B cell (primary cell): ENCODE results near the gene MYCBPAP. TPM values are rescaled to one million over a fixed set of nuclear protein-coding genes. Genes with fewer than 3 reads are reported as not detected.

Experiments
- ATAC-seq: fragments of 200-7000 bp; cut with Tn5 transposase; one replicate; pipeline ENCODE4 v1.10.0; 2021; ENCODE audit warnings: low read depth, mild to moderate bottlenecking, moderate number of reproducible peaks, moderate library complexity
- CTCF ChIA-PET: fragments of 350-600 bp; sonication (Branson Sonifier 250); formaldehyde crosslinking; loops from one replicate; lab custom pipeline; 2021; ENCODE audit warnings: antibody characterized with exemption, inconsistent platforms; lab: Charles Lee
- POLR2A ChIA-PET: fragments of 350-600 bp; sonication (Branson Sonifier 250); formaldehyde crosslinking; loops from one replicate; lab custom pipeline; 2021; ENCODE audit warnings: antibody characterized with exemption; lab: Charles Lee
- DNase-seq: peaks from one replicate; pipeline ENCODE4 v3.0.0; 2013
- H2AFZ ChIP-seq: 2 replicates; pipeline ENCODE4 v1.6.1; 2012; ENCODE audit warnings: mild to moderate bottlenecking, low read depth, low read length; ENCODE audit not compliant: insufficient read depth, poor library complexity, severe bottlenecking
- H3K27ac ChIP-seq, 2 donors: 1 replicate in 1 of 2; 2 replicates in 1 of 2; pipeline ENCODE4 v1.5.1; 2012 to 2013; ENCODE audit warnings: low read length in 2 of 2, mild to moderate bottlenecking in 2 of 2, moderate library complexity in 1 of 2
- H3K27me3 ChIP-seq, 4 experiments: fragments of 200-600 bp in 1 of 4; sonication (generic) in 1 of 4; replicated peaks in 1 of 4; 1 replicate in 2 of 4; 2 replicates in 2 of 4; pipeline versions ENCODE4 v1.6.1 to v1.7.0; 2013 to 2016; ENCODE audit warnings: low read length in 3 of 4, mild to moderate bottlenecking in 2 of 4, mixed read lengths in 1 of 4, moderate library complexity in 1 of 4; ENCODE audit not compliant: insufficient read depth in 4 of 4, control insufficient read depth in 3 of 4; ENCODE audit errors: control extremely low read depth in 1 of 4
- H3K36me3 ChIP-seq, 2 experiments: replicated peaks in 1 of 2; 1 replicate in 1 of 2; 2 replicates in 1 of 2; pipeline versions ENCODE4 v1.6.1 to v1.7.1; 2013; ENCODE audit warnings: low read length in 1 of 2; ENCODE audit not compliant: insufficient read depth in 2 of 2, control insufficient read depth in 1 of 2; ENCODE audit errors: control extremely low read depth in 1 of 2, extremely low read depth in 1 of 2
- H3K4me1 ChIP-seq, 2 donors: fragments of 200-600 bp in 1 of 2; sonication (generic) in 1 of 2; 1 replicate in 1 of 2; 2 replicates in 1 of 2; pipeline versions ENCODE4 v1.5.1 to v1.6.1; 2013 to 2017; ENCODE audit warnings: low read length in 2 of 2; ENCODE audit not compliant: control insufficient read depth in 2 of 2, insufficient read depth in 2 of 2
- H3K4me2 ChIP-seq: replicated peaks from 2 replicates; pipeline ENCODE3; 2012; ENCODE audit warnings: mild to moderate bottlenecking, low read depth, low read length; ENCODE audit not compliant: poor library complexity, severe bottlenecking
- H3K4me3 ChIP-seq, 5 experiments: fragments of 200-600 bp in 1 of 5; sonication (generic) in 1 of 5; 1 replicate in 3 of 5; 2 replicates in 2 of 5; pipeline versions ENCODE4 v1.5.1 to v1.7.0; 2011 to 2016; ENCODE audit warnings: low read length in 4 of 5, mild to moderate bottlenecking in 4 of 5, low read depth in 2 of 5, control low read depth in 1 of 5, moderate library complexity in 1 of 5; ENCODE audit not compliant: insufficient read depth in 1 of 5; ENCODE audit errors: control extremely low read depth in 1 of 5, extremely low read depth in 1 of 5
- H3K79me2 ChIP-seq: fragments of 200-600 bp; sonication (generic); one replicate; pipeline ENCODE4 v1.6.0; 2016; ENCODE audit warnings: low read length; ENCODE audit not compliant: control insufficient read depth, insufficient read depth
- H3K9ac ChIP-seq: fragments of 200-600 bp; sonication (generic); 2 replicates; pipeline ENCODE4 v1.6.1; 2017; ENCODE audit warnings: mild to moderate bottlenecking, low read length, moderate library complexity
- H3K9me3 ChIP-seq, 3 donors: one replicate each; pipeline versions ENCODE4 v1.6.1 to v1.7.1; 2013; ENCODE audit warnings: low read length in 2 of 3; ENCODE audit not compliant: control insufficient read depth in 2 of 3, insufficient read depth in 1 of 3; ENCODE audit errors: control extremely low read depth in 1 of 3
- H4K20me1 ChIP-seq: 2 replicates; pipeline ENCODE4 v1.6.0; 2012; ENCODE audit warnings: mild to moderate bottlenecking, low read length; ENCODE audit not compliant: insufficient read depth, control insufficient read depth, poor library complexity, severe bottlenecking
- H3K27ac Mint-ChIP-seq: one replicate; pipeline ENCODE4 v1.8.0; 2021; ENCODE audit warnings: mixed read lengths
- H3K27me3 Mint-ChIP-seq: one replicate; pipeline ENCODE4 v1.8.0; 2021; ENCODE audit warnings: mixed read lengths
- H3K4me1 Mint-ChIP-seq: one replicate; pipeline ENCODE4 v1.8.0; 2021; ENCODE audit warnings: mixed read lengths
- H3K4me3 Mint-ChIP-seq: one replicate; pipeline ENCODE4 v1.8.0; 2021; ENCODE audit warnings: mixed read lengths
- H3K9me3 Mint-ChIP-seq: one replicate; pipeline ENCODE4 v1.8.0; 2022; ENCODE audit warnings: mixed read lengths; ENCODE audit not compliant: insufficient read depth
- EZH2 ChIP-seq: IDR thresholded peaks from 2 replicates; pipeline ENCODE4 v1.6.1; 2012; ENCODE audit warnings: borderline replicate concordance, low read depth, mild to moderate bottlenecking, moderate library complexity, low read length; ENCODE audit not compliant: insufficient read depth, poor library complexity, severe bottlenecking
- WGBS: methylation state at CpG from one replicate; pipeline ENCODE4 v1.1.5; 2013; ENCODE audit warnings: missing lambda C conversion rate; ENCODE audit not compliant: insufficient coverage; 5-methylcytosine and 5-hydroxymethylcytosine counted together
- intact Hi-C: fragments of 100-400 bp; cut with micrococcal nuclease; formaldehyde crosslinking; loops from one replicate; pipeline ENCODE4 v1.10.0; 2022
- polyA plus RNA-seq: library from polyadenylated mRNA; depleted of rRNA; stranded (reverse); fragments of >200 nt; gene quantifications from 2 replicates; pipeline ENCODE4 v1.2.3, GENCODE V29; 2012
- total RNA-seq, 2 donors: library from RNA; stranded (reverse); fragments of 120-200 nt in 1 of 2; gene quantifications; 1 replicate in 1 of 2; 2 replicates in 1 of 2; pipeline versions ENCODE4 v1.2.3 to v1.2.4, GENCODE V29; 2013 to 2022
- TF ChIP-seq, protein P1 (sequence below): fragments of 200-600 bp; IDR thresholded peaks from one replicate; pipeline ENCODE4 v1.8.0; 2022; ENCODE audit warnings: antibody characterized with exemption, mild to moderate bottlenecking

The MYCBPAP gene
- total and polyA plus RNA-seq, 2 donors (not counting 1 experiment from before 2014, with no cell fraction given), result 1.9 to 5.1 TPM

DNA sequence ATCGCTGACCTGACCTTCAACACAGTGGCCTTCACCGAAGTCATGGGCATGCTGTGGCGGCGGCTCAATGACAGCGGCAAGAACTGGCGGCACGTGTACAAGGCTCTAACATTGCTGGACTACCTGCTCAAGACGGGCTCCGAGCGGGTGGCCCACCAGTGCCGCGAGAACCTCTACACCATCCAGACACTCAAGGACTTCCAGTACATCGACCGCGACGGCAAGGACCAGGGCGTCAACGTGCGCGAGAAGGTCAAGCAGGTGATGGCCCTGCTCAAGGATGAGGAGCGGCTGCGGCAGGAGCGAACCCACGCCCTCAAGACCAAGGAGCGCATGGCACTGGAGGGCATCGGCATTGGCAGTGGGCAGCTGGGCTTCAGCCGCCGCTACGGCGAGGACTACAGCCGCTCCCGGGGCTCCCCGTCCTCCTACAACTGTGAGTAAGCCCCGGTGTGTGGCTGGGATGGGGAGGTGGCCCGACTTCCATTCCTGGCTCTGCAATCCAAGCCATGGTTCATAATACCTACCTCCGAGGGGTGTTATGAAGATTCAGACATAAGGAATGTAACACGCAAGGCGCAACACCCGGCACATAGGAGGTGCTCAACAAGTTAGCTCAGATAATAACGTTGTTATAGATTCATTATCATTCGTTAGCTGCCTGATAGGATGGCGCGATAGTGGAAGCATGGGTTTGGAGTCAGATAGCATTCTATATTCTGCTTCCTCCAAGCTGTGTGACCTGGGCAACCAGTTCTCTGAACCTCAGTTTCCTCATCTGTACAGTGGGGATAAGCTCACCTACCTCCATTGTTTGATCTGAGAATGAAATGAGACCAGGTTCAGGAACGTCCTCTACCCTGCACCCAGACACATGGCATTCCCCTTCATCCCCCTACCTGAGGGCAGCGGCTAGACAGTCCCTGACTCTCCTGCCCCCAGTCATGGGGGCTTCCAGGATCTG lies 28.7 kb downstream of the MYCBPAP start:
- ATAC-seq (no peak), DNase-seq (no peak)
- ChIA-PET CTCF (no interaction called here), POLR2A (interaction anchor here (0.7 kb wide), 1 partner anchor 30 kb away, joined by 3 read pairs; no protein-coding TSS in a partner anchor)
- no peaks in the 10 kb centered on the region for H3K79me2 ChIP-seq
- peaks cover 41% of the 10 kb centered on the region for H3K27me3 Mint-ChIP-seq
- no peaks in the 10 kb centered on the region for H3K9me3 Mint-ChIP-seq
- peaks cover 17 to 22% of the 10 kb centered on the region in 2 donors for H3K4me1 ChIP-seq
- H3K4me2 ChIP-seq, result no peak overlapping the region
- no peak overlapping the region for H3K27ac ChIP-seq
- peaks cover 0 to 35% (median 13%) of the 10 kb centered on the region in 4 experiments for H3K27me3 ChIP-seq
- peaks cover 0 to 4% (median 0%) of the 10 kb centered on the region in 3 donors for H3K9me3 ChIP-seq
- WGBS, result 97% methylated on average over 45 of the region's 45 CpGs
- H4K20me1 ChIP-seq, result no peaks in the 10 kb centered on the region
- H3K9ac ChIP-seq, result no peak overlapping the region
- H3K4me3 ChIP-seq, result no peak overlapping the region
- no peak overlapping the region for H3K27ac Mint-ChIP-seq
- H3K4me1 Mint-ChIP-seq, result peaks cover 9% of the 10 kb centered on the region
- no peak for TF ChIP-seq EZH2
- TF ChIP-seq, protein P1, sequence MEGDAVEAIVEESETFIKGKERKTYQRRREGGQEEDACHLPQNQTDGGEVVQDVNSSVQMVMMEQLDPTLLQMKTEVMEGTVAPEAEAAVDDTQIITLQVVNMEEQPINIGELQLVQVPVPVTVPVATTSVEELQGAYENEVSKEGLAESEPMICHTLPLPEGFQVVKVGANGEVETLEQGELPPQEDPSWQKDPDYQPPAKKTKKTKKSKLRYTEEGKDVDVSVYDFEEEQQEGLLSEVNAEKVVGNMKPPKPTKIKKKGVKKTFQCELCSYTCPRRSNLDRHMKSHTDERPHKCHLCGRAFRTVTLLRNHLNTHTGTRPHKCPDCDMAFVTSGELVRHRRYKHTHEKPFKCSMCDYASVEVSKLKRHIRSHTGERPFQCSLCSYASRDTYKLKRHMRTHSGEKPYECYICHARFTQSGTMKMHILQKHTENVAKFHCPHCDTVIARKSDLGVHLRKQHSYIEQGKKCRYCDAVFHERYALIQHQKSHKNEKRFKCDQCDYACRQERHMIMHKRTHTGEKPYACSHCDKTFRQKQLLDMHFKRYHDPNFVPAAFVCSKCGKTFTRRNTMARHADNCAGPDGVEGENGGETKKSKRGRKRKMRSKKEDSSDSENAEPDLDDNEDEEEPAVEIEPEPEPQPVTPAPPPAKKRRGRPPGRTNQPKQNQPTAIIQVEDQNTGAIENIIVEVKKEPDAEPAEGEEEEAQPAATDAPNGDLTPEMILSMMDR, result no peak
- intact Hi-C loops, result no loop called here
- H3K4me3 Mint-ChIP-seq, result no peak overlapping the region
- H3K36me3 ChIP-seq, result no peaks in the 10 kb centered on the region
- no peak overlapping the region for H2AFZ ChIP-seq
